Smooth muscle cell (in vitro differentiated cells): ENCODE measurements around the gene DTX1. TPM values are rescaled to one million over a fixed set of nuclear protein-coding genes. Genes with fewer than 3 reads are reported as not detected.

ENCODE experiments used
- DNase-seq: peaks from one replicate; lab custom pipeline; 2025; ENCODE audit not compliant: unreplicated experiment; lab: John Stamatoyannopoulos, UW
- H2AFZ ChIP-seq: fragments of 200-600 bp; sonication (generic); 2 replicates; pipeline ENCODE4 v1.6.0; 2016; ENCODE audit warnings: antibody characterized with exemption, low read depth, mild to moderate bottlenecking
- H3F3A ChIP-seq: fragments of 200-600 bp; sonication (generic); 2 replicates; pipeline ENCODE4 v1.6.0; 2017; ENCODE audit warnings: antibody characterized with exemption, low read depth
- H3K27ac ChIP-seq: fragments of 200-600 bp; sonication (generic); 2 replicates; pipeline ENCODE4 v1.5.1; 2016; ENCODE audit warnings: low read depth, mild to moderate bottlenecking
- H3K27me3 ChIP-seq: fragments of 200-600 bp; sonication (generic); 2 replicates; pipeline ENCODE4 v1.6.1; 2016; ENCODE audit warnings: low read depth, mild to moderate bottlenecking
- H3K36me3 ChIP-seq: fragments of 200-600 bp; sonication (generic); 2 replicates; pipeline ENCODE4 v1.5.1; 2016; ENCODE audit warnings: low read depth
- H3K4me1 ChIP-seq: fragments of 200-600 bp; sonication (generic); 2 replicates; pipeline ENCODE4 v1.5.1; 2016; ENCODE audit warnings: low read depth
- H3K4me2 ChIP-seq: fragments of 200-600 bp; sonication (generic); 2 replicates; pipeline ENCODE4 v1.6.0; 2016; ENCODE audit warnings: mild to moderate bottlenecking
- H3K4me3 ChIP-seq: fragments of 200-600 bp; sonication (generic); 2 replicates; pipeline ENCODE4 v1.5.1; 2016; ENCODE audit warnings: mild to moderate bottlenecking
- H3K79me2 ChIP-seq: fragments of 200-600 bp; sonication (generic); 2 replicates; pipeline ENCODE4 v1.6.0; 2016; ENCODE audit warnings: low read depth, mild to moderate bottlenecking
- H3K9ac ChIP-seq: fragments of 200-600 bp; sonication (generic); 2 replicates; pipeline ENCODE4 v1.6.0; 2016; ENCODE audit warnings: low read depth
- H3K9me3 ChIP-seq: fragments of 200-600 bp; sonication (generic); replicated peaks from 2 replicates; pipeline ENCODE4 v1.5.1; 2016; ENCODE audit warnings: low read depth
- H4K20me1 ChIP-seq: fragments of 200-600 bp; sonication (generic); 2 replicates; pipeline ENCODE4 v1.6.0; 2016; ENCODE audit warnings: low read depth
- WGBS: methylation state at CpG from one replicate; pipeline ENCODE4 v1.1.7; 2016; ENCODE audit warnings: low lambda C conversion rate; 5-methylcytosine and 5-hydroxymethylcytosine counted together
- polyA plus RNA-seq: library from polyadenylated mRNA; unstranded; fragments of >200 nt; fragmentation: Nextera tagmentation; extraction: Ambion mirVana; gene quantifications from 2 replicates; pipeline ENCODE4 v1.2.1, GENCODE V29; 2016
- total RNA-seq: library from RNA; depleted of rRNA; stranded (reverse); fragments of >200 nt; gene quantifications from 2 replicates; pipeline ENCODE4 v1.2.3, GENCODE V29; 2014
- TF ChIP-seq, protein P1 (sequence below): fragments of 200-600 bp; sonication (generic); IDR thresholded peaks from 2 replicates; pipeline ENCODE4 v1.5.1; 2017; ENCODE audit warnings: borderline replicate concordance, mild to moderate bottlenecking, antibody characterized with exemption; ENCODE audit not compliant: insufficient read depth, poor library complexity, severe bottlenecking

The DTX1 gene
- total and polyA plus RNA-seq, 2 experiments from 2014 or later, result 0.09 to 1.1 TPM

DNA sequence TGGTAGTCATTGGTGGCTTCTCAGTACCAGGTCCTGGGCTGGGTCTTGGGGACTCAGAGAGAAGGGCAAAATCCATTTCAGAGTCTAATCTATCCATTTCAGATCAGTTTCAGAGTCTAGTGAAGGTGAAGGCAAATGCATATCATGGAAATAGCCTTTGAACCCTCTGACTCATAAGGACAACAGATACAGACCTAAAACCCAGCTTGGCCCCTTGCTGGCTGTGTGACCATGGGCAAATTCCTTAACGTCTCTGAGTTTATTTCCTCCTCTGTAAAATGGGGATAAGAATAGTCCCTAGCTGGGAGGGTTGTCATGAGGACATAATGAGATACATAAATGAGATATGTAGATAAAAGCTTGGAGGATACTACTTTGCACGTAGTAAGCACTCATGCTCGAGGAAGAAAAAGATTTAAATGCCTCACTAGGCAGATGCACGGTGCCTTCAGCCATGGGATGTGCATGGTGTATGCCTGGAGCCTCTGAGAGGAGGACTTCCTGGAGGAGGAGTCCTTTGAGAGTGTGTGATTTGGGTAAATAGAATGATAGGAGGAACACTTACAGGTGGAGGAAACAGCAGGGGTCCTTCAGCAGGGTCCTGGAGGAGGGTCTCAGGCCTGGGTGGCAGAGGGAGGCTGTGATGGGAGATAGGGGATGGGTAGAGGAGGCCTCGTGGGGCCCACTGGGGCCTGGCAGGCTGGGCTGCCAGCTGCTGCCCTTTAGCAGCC is 8.0 kb downstream of the DTX1 start:
- H3F3A ChIP-seq, result no peaks in the 10 kb centered on the region
- TF ChIP-seq, protein P1, sequence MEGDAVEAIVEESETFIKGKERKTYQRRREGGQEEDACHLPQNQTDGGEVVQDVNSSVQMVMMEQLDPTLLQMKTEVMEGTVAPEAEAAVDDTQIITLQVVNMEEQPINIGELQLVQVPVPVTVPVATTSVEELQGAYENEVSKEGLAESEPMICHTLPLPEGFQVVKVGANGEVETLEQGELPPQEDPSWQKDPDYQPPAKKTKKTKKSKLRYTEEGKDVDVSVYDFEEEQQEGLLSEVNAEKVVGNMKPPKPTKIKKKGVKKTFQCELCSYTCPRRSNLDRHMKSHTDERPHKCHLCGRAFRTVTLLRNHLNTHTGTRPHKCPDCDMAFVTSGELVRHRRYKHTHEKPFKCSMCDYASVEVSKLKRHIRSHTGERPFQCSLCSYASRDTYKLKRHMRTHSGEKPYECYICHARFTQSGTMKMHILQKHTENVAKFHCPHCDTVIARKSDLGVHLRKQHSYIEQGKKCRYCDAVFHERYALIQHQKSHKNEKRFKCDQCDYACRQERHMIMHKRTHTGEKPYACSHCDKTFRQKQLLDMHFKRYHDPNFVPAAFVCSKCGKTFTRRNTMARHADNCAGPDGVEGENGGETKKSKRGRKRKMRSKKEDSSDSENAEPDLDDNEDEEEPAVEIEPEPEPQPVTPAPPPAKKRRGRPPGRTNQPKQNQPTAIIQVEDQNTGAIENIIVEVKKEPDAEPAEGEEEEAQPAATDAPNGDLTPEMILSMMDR, result no peak
- no peaks in the 10 kb centered on the region for H3K9me3 ChIP-seq
- no peaks in the 10 kb centered on the region for H3K4me1 ChIP-seq
- H2AFZ ChIP-seq, result no peak overlapping the region
- no peak overlapping the region for H3K27ac ChIP-seq
- no peaks in the 10 kb centered on the region for H3K79me2 ChIP-seq
- no peaks in the 10 kb centered on the region for H4K20me1 ChIP-seq
- no peak overlapping the region for H3K4me2 ChIP-seq
- DNase-seq, result no peak
- no peaks in the 10 kb centered on the region for H3K36me3 ChIP-seq
- H3K27me3 ChIP-seq, result peaks cover 15% of the 10 kb centered on the region
- no peak overlapping the region for H3K4me3 ChIP-seq
- 66% methylated on average over 5 of the region's 5 CpGs for WGBS
- H3K9ac ChIP-seq, result no peak overlapping the region

DNA sequence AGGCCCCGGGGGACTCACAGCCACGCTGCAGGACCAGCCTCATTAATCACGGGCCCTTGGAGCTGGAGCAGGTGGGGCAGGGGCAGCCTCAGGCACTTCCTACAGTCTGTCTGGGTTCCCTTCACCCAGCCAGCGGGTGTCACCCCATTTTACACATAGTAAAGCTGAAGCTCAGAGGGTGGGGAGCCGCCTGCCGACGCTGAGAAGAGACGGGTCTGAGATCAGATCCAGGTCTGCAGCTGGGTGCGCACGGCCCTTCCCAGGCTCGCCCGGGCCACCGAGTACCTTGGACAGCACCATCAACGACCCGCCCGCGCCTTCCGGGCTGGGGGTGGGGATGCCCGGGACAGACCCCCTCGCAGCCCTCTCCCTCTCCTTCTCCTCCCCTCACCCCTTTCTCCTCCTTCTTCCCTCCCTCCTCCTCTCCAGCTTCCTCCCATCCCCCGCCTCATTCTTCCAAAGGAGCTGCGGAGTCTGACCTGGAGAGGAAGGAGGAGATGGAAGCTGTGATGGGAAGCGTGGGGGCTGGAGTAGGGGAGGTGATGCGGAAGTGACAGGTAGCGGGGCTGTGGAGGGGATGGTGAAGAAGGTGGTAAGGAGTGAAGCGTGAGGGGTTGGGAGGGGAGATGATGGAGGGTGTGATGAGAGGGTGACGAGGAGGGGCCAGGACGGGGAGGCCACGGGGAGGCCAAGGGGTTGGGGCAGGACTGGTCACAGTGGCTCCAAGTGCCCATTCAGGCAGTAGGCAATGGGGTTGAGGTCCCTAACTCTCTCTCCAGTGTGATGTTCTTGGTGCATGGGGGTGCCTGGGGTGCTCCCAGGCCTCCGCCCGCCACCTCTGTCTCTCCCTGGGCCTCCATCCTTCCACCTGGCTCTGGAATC is 8.8 kb downstream of the DTX1 start:
- no peaks in the 10 kb centered on the region for H3K4me1 ChIP-seq
- H3K9ac ChIP-seq, result no peak overlapping the region
- peaks cover 7% of the 10 kb centered on the region for H3K27me3 ChIP-seq
- H3K79me2 ChIP-seq, result no peaks in the 10 kb centered on the region
- no peak overlapping the region for H2AFZ ChIP-seq
- no peak overlapping the region for H3K27ac ChIP-seq
- DNase-seq, result no peak
- H3K4me3 ChIP-seq, result no peak overlapping the region
- H4K20me1 ChIP-seq, result no peaks in the 10 kb centered on the region
- TF ChIP-seq, protein P1, result no peak
- H3F3A ChIP-seq, result no peaks in the 10 kb centered on the region
- WGBS, result 20% methylated on average over 28 of the region's 31 CpGs
- no peak overlapping the region for H3K4me2 ChIP-seq
- H3K36me3 ChIP-seq, result no peaks in the 10 kb centered on the region
- H3K9me3 ChIP-seq, result no peaks in the 10 kb centered on the region

DNA sequence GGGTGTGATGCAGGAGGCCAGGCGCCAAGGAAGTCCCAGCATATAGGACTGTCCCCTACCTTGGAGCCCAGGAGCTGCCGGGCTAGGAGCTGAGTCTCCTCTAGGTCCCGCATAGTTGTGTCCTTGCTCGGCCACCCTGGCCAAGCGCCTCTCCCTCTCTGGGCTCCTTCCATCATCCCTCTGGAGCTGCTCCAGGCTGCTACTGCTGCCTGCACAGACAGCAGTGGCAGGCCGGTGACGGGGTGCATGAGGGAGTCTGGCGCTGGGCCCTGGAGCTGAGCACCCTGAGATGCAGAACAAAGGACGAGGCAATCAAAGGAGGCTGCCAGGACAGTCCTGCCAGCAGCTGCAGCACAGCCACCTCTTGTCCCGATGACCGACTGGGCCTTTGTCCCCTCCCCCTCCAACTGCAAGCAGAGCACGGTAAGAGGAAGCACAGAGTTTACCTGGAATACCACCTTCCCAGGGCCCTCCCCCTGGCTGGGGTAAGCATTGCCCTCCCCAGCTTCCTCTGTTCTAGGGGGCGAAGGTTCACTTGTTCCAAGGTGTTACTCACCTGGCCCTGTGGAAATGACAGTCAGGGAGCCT is 10.4 kb downstream of the DTX1 start:
- no peak for DNase-seq
- no peak overlapping the region for H3K9ac ChIP-seq
- no peaks in the 10 kb centered on the region for H3F3A ChIP-seq
- no peak overlapping the region for H3K4me3 ChIP-seq
- no peak overlapping the region for H3K27ac ChIP-seq
- TF ChIP-seq, protein P1, result no peak
- no peak overlapping the region for H3K4me2 ChIP-seq
- no peaks in the 10 kb centered on the region for H3K36me3 ChIP-seq
- no peaks in the 10 kb centered on the region for H4K20me1 ChIP-seq
- WGBS, result 80% methylated on average over 13 of the region's 13 CpGs
- no peaks in the 10 kb centered on the region for H3K9me3 ChIP-seq
- peaks cover 7% of the 10 kb centered on the region for H3K27me3 ChIP-seq
- H2AFZ ChIP-seq, result no peak overlapping the region
- no peaks in the 10 kb centered on the region for H3K4me1 ChIP-seq
- no peaks in the 10 kb centered on the region for H3K79me2 ChIP-seq
